GM20431 (cell line): ENCODE data around the gene YRDC.
"Not testable (repeated sequence)": the region's sequence is repeated elsewhere in the genome, so short reads cannot be mapped to it uniquely, and the experiment has no call there.

ENCODE experiments used
- in situ Hi-C: fragments of 300-500 bp; cut with MseI, MboI; formaldehyde crosslinking; loops from one replicate; pipeline ENCODE4 v1.15.0; 2020; ENCODE audit warnings: low sequenced_read_pairs; ENCODE audit not compliant: unreplicated experiment

YRDC gene

DNA sequence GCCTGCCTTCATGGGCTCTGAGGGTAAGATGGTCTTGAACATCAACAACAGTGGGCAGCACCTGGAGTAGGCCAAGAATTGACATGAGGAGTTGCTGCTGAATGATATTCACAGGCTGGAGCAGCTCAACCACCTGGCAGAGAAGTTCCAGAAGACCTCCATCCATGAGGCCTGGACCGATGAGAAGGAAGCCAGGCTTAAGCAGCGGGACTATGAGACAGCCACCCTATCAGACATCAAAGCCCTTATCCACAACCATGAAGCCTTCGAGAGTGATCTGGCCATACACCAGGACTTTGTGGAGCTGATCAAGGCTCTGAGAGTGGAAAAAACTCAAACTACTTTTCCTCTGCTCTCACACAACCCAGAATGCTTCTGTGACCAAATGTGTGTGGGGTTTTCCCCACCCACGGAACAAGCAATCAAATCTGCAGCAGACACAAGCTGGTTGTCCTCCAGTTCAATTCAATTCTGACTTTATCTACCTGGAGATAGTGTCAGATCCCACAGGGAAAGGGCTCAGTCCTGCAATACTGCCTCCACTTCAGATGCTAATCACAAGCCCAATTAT, 31.0 kb downstream of the YRDC start:
- in situ Hi-C loops, result no loop called here

GRCh38 chr1:37771440-37771839, 36.6 kb downstream of the YRDC start:
- in situ Hi-C loops, result not testable (repeated sequence)

DNA sequence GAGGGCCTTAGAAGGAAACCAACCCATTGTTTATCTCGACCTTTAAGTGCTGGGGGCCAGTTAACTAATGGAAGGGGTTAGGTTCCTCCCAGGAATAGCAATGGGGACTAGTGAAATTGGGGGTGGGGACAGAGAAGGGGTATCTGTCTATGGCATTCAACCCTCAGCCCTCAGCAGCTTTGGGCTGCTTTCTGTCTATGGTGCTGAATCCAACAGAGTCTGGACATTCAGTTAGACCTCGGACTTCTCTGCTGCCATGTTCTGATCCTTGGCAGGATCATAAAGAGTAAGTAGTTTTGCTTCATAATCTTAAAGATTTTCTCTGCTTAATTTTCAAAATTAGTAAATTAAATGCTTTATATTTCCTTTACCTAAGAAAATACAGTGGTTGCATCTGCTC, 40.5 kb downstream of the YRDC start:
- in situ Hi-C loops, result no loop called here

GRCh38 chr1:37765916-37766664, 41.9 kb downstream of the YRDC start:
- in situ Hi-C loops, result no loop called here

DNA sequence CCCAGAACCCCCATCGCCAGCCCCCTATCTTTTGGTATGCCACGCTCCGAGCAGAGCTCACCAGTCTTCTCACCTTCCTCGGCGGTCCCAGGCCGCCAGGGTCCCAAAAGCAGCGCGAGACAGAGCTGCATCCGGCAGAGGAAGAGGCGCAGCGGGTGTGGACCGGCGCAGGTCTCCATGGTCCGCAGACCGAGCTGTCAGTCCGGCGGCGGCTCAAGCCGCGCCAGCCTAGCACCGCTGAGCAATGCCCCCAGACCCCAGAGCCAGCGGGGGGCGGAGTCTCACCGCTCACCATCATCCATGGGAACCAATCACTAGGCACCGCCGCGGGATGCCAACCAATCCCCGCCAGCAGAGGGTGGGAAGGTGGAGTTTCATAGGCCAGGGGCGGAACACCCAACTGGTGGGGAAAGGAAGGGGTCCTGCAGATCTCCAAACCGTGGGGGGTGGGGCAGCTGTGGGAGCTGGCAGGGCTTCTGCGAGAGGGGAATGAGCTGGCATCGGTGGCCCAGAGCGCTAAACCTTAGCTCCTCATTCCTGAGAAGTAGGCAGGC, 43.0 kb downstream of the YRDC start, which contains the start of gene EPHA10:
TSS of gene EPHA10 (minus strand) at position 233 of the 554 bp plus-strand sequence. CDS start at position 179, 54 bp downstream.
- in situ Hi-C loops, result no loop called here

DNA sequence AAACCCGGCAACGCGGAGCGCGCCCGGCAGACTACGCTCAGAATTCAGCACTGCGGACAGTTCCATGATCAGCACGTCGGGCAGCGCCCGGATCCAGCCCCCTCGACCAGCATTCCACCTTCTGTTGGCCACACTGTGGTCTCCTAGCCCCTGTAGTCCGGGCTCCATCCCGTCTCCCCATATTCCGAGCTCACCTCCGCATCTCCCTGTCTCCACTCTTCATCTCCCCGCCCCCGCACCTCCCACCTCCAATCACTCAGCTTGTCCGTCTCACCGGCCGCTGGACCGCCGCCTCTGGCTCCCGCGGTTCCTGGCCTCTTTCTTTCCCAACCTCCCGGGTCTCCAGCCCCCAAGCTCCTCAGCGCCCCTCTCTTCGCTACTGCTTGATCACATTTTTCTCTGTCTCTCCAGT, 43.6 kb downstream of the YRDC start:
- in situ Hi-C loops, result no loop called here

GRCh38 chr1:37763791-37764413, 44.1 kb downstream of the YRDC start:
- in situ Hi-C loops, result no loop called here

- in situ Hi-C loops, result no loop called here
These were observed 45.5 kb downstream of the YRDC start for GRCh38 chr1:37762516-37762915.

DNA sequence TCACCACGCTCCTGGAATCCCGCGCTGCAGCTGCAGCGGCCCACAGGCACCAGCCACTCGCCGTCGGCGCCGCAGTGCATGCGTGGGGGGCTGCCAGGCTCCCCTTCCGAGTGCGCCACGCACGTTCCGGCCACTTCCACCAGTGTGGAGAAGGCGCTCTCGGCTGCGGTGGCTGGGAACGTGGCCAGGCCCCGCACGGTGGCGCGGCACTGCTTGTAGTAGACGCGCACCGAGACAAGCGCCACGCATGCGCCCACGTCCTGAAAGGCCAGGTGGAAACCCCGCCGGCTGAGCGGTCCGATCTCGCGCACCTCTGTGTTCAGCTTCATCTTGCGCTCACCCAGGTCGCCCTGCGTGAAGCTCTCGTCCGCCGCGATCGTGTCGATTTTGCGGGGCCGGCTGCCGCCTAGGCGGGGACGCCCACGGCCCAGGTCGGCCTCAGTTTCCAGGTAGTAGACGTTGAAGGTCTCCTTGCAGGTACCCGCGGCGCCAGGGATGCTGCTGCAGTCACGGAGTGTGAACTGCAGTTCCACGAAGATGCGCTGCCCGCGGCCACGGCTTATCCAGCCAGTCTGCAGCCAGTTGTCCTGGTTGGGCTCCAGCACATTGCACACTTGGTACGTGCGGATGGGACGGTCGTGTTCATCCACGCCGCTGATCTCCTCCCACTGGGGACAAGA, 46.5 kb downstream of the YRDC start:
- in situ Hi-C loops, result no loop called here

DNA sequence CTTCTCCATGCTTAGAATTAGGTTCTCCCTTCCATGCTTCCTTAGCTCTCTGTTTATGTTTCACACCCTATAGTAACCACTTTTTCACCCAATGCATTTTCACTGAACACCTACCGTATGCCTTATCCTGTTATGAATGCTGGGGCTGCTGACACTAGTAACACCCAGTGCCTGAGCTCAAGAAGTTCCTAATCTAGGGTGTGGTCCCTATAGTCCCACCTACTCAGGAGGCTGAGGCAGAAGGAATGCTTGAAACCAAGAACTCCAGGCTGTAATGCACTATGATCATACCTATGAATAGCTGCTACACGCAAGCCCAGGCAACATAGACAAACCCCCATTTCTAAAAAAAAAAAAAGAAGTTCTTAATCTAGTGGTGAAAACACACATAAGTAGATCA, 48.6 kb downstream of the YRDC start:
- in situ Hi-C loops, result no loop called here

- in situ Hi-C loops, result no loop called here
These were observed 52.0 kb downstream of the YRDC start for GRCh38 chr1:37755951-37756560.

- in situ Hi-C loops, result no loop called here
These were observed 52.7 kb downstream of the YRDC start for GRCh38 chr1:37755290-37755689.

DNA sequence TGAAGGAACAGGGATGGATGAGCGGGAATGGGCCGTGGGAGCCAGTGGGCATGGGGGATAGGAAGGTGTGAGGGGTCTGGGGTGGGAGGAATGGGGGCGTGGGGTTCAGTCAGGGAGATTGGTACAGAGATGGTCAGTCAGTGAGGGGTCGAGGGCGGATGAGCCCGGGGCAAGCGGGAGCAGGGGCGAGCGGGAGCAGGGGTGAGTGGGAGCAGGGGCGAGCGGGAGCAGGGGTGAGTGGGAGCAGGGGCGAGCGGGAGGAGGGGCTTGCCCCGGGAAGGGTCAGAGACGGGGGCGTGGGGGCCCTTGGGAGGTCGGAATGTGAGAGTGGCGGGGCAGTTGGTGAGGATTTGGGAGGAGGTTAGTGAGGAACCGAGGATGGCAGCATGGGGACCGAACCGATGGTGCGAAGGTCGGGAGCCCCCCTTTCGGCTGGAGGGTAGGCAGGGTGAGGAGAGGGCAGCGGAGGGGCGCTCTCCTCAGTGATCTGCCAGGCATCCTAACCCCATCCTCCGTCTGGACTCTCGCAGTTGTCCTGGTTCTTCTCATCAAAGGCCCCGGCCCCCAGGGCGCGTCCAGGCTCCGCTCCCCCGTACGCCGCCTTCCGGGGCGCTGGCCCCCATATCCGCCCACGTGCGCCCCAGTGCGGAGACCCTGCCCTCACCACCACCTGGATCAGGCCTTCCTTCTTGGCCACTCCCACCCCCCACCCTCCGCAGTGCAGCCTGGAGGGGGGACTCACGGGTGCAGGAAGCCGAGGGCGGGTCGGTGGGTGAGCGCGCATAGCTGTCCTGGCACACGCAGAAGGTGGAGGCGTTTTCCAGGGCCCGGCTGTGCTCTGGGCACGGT, 54.3 kb downstream of the YRDC start:
- in situ Hi-C loops, result no loop called here
